CD4-positive, alpha-beta T cell (primary cell): ENCODE measurements around the gene SUFU. TPM values are rescaled to one million over a fixed set of nuclear protein-coding genes. Genes with fewer than 3 reads are reported as not detected.

Experiments
- ATAC-seq: fragments of 200-7000 bp; cut with Tn5 transposase; one replicate; pipeline ENCODE4 v1.10.0; 2022; ENCODE audit warnings: mild to moderate bottlenecking; ENCODE audit not compliant: poor library complexity
- CTCF ChIA-PET: fragments of 350-600 bp; sonication (Branson Sonifier 250); formaldehyde crosslinking; loops from one replicate; lab custom pipeline; 2021; ENCODE audit warnings: antibody characterized with exemption, inconsistent platforms; lab: Charles Lee
- POLR2A ChIA-PET: fragments of 350-600 bp; sonication (Branson Sonifier 250); formaldehyde crosslinking; loops from one replicate; lab custom pipeline; 2021; ENCODE audit warnings: antibody characterized with exemption, inconsistent platforms; lab: Charles Lee
- DNase-seq, 14 experiments: peaks; one replicate each; pipeline ENCODE4 v3.0.0-alpha.2; 2013 to 2020; ENCODE audit warnings: mixed read lengths in 2 of 14
- H3K27ac ChIP-seq, 2 donors: one replicate each; pipeline versions ENCODE4 v1.5.1 to v1.7.0; 2013; ENCODE audit warnings: low read length in 2 of 2, low read depth in 1 of 2, mild to moderate bottlenecking in 1 of 2
- H3K27me3 ChIP-seq, 2 experiments: 1 replicate in 1 of 2; 2 replicates in 1 of 2; pipeline versions ENCODE4 v1.6.1 to v1.7.0; 2013; ENCODE audit warnings: low read length in 2 of 2, control low read depth in 1 of 2, mild to moderate bottlenecking in 1 of 2, moderate library complexity in 1 of 2; ENCODE audit not compliant: insufficient read depth in 2 of 2, control insufficient read depth in 1 of 2
- H3K36me3 ChIP-seq: one replicate; pipeline ENCODE4 v1.6.1; 2013; ENCODE audit warnings: low read length, control low read depth; ENCODE audit not compliant: insufficient read depth
- H3K4me1 ChIP-seq: one replicate; pipeline ENCODE4 v1.6.1; 2013; ENCODE audit warnings: low read length, control low read depth; ENCODE audit not compliant: insufficient read depth
- H3K4me3 ChIP-seq: one replicate; pipeline ENCODE4 v1.5.1; 2013; ENCODE audit warnings: mild to moderate bottlenecking, low read length, moderate library complexity
- H3K9me3 ChIP-seq, 2 experiments: 1 replicate in 1 of 2; 2 replicates in 1 of 2; pipeline versions ENCODE4 v1.6.1 to v1.7.0; 2013; ENCODE audit warnings: low read length in 2 of 2, mild to moderate bottlenecking in 2 of 2, control low read depth in 1 of 2, moderate library complexity in 1 of 2; ENCODE audit not compliant: control insufficient read depth in 1 of 2, insufficient read depth in 1 of 2
- H3K27ac Mint-ChIP-seq: one replicate; pipeline ENCODE4 v1.8.0; 2020; ENCODE audit warnings: mixed read lengths
- H3K27me3 Mint-ChIP-seq: one replicate; pipeline ENCODE4 v1.8.0; 2021; ENCODE audit warnings: mixed read lengths
- H3K36me3 Mint-ChIP-seq: one replicate; pipeline ENCODE4 v1.8.0; 2021; ENCODE audit warnings: low read depth, mixed read lengths
- H3K4me1 Mint-ChIP-seq: one replicate; pipeline ENCODE4 v1.8.0; 2021; ENCODE audit warnings: low read depth, mixed read lengths
- H3K4me3 Mint-ChIP-seq: one replicate; pipeline ENCODE4 v1.8.0; 2020; ENCODE audit warnings: mild to moderate bottlenecking, mixed read lengths
- H3K9me3 Mint-ChIP-seq: one replicate; pipeline ENCODE4 v1.8.0; 2020; ENCODE audit warnings: mixed read lengths
- intact Hi-C, 2 experiments: fragments of 100-400 bp; cut with DNase I in 1 of 2; cut with micrococcal nuclease in 1 of 2; formaldehyde crosslinking; loops; one replicate each; pipeline versions ENCODE4 v1.15.1 to v1.9.0; 2023 to 2025; cut with DNase I, micrococcal nuclease
- total RNA-seq, 174 experiments: library from RNA in 2 of 174; stranded (reverse) in 2 of 174; gene quantifications; one replicate each; pipeline ENCODE4 v1.2.3 and lab custom pipeline; 2021 to 2026
- TF ChIP-seq, protein P1 (sequence below): fragments of 200-600 bp; IDR thresholded peaks from one replicate; pipeline ENCODE4 v1.8.0; 2022; ENCODE audit warnings: antibody characterized with exemption, mild to moderate bottlenecking

The SUFU gene
- total RNA-seq, 2 experiments from 2014 or later: 6.7 to 7.3 TPM

DNA sequence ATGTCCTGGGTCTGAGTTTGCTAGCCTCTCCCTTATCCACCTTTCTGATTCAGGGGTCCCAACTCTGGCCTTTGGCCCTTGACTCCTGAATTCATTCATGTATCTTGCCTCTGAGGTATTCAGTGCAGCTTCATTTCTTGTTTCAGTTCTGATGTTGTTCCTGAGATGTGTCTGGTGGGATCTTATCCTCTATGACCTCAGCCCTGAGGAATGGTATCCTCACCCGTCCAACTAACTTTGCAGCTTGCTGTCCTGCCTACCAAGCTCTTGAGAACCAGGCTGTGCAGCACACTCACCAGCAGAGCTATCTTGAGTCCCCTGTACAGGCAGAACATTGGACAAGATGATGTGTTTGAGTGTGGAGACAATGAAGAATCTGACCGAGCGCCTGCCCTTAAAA, 13.8 kb downstream of the SUFU start:
- Histone ChIP-seq H3K4me1 (no peaks in the 10 kb centered on the region), H3K27me3 (no peaks in the 10 kb centered on the region), H3K27ac (no peak overlapping the region), H3K4me3 (no peak overlapping the region), H3K9me3 (no peaks in the 10 kb centered on the region), H3K36me3 (peaks cover 53% of the 10 kb centered on the region)
- intact Hi-C loops: no loop called here
- Mint-ChIP-seq H3K4me3 (no peak overlapping the region), H3K9me3 (no peaks in the 10 kb centered on the region), H3K27ac (no peak overlapping the region), H3K4me1 (peaks cover 20% of the 10 kb centered on the region), H3K36me3 (peaks cover 60% of the 10 kb centered on the region), H3K27me3 (no peaks in the 10 kb centered on the region)
- ChIA-PET CTCF (no interaction called here), POLR2A (no interaction called here)
- TF ChIP-seq, protein P1, sequence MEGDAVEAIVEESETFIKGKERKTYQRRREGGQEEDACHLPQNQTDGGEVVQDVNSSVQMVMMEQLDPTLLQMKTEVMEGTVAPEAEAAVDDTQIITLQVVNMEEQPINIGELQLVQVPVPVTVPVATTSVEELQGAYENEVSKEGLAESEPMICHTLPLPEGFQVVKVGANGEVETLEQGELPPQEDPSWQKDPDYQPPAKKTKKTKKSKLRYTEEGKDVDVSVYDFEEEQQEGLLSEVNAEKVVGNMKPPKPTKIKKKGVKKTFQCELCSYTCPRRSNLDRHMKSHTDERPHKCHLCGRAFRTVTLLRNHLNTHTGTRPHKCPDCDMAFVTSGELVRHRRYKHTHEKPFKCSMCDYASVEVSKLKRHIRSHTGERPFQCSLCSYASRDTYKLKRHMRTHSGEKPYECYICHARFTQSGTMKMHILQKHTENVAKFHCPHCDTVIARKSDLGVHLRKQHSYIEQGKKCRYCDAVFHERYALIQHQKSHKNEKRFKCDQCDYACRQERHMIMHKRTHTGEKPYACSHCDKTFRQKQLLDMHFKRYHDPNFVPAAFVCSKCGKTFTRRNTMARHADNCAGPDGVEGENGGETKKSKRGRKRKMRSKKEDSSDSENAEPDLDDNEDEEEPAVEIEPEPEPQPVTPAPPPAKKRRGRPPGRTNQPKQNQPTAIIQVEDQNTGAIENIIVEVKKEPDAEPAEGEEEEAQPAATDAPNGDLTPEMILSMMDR: no peak
- ATAC-seq (no peak), DNase-seq (no peak)

DNA sequence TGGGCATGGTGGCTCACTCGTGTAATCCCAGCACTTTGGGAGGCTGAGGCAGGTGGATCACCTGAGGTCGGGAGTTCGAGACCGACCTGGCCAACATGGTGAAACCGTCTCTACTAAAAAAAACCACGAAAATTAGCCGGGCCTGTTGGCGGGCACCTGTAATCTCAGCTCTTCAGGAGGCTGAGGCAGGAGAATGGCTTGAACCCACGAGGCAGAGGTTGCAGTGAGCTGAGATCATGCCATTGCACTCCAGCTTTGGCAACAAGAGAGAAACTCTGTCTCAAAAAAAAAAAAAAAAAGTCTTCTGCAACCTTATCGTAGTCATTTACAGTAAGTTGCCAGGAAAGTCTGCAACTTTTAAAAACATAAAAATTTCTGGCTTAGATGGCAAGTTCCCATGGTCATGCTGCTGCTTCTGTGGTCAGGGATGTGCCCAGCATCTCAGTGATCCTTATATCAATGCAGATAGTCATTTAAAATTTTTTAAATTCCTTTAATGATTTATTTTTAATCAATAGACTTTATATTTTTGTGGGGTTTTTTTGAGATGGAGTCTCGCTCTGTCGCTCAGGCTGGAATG, 15.6 kb downstream of the SUFU start:
- no peak for ATAC-seq
- POLR2A ChIA-PET: no interaction called here
- Mint-ChIP-seq H3K9me3 (no peaks in the 10 kb centered on the region), H3K4me3 (no peak overlapping the region), H3K36me3 (peaks cover 58% of the 10 kb centered on the region), H3K27ac (no peak overlapping the region), H3K27me3 (no peaks in the 10 kb centered on the region), H3K4me1 (peaks cover 24% of the 10 kb centered on the region)
- no peaks in the 10 kb centered on the region for H3K9me3 ChIP-seq
- intact Hi-C loops: no loop called here
- no peak overlapping the region for H3K27ac ChIP-seq
- CTCF ChIA-PET: no interaction called here
- no peak overlapping the region for H3K4me3 ChIP-seq
- no peaks in the 10 kb centered on the region for H3K27me3 ChIP-seq
- TF ChIP-seq, protein P1: no peak
- H3K36me3 ChIP-seq: peaks cover 51% of the 10 kb centered on the region
- H3K4me1 ChIP-seq: no peaks in the 10 kb centered on the region
- no peak for DNase-seq

DNA sequence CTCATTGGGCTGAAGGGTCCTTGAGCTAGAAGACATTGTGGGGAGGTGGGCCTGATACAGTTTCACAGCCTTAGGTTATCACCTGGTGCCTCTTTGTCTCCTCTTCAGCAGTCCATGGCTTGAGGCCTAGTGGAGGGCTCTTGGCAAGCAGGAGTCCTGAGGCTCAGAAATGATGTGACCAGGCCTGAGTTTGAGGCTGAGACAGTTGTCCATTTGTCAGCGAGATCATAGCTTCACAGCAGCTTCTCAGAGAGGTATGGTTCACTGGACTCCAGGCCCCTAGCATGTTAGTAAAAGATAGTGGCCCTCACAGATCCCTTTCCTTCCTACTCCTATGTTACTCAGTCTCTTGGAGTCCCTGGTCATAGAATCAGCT, 19.1 kb downstream of the SUFU start:
- CTCF ChIA-PET: no interaction called here
- no peak for ATAC-seq

More for the DNA sequence above, 19.1 kb downstream of the SUFU start:
- no peaks in the 10 kb centered on the region for H3K9me3 Mint-ChIP-seq
- Histone ChIP-seq H3K36me3 (peaks cover 50% of the 10 kb centered on the region), H3K4me1 (no peaks in the 10 kb centered on the region), H3K9me3 (no peaks in the 10 kb centered on the region), H3K4me3 (no peak overlapping the region), H3K27me3 (no peaks in the 10 kb centered on the region), H3K27ac (no peak overlapping the region)
- no peak for DNase-seq
- intact Hi-C loops: no loop called here
- no peak overlapping the region for H3K27ac Mint-ChIP-seq
- POLR2A ChIA-PET: interaction anchor here (0.7 kb wide), 1 partner anchor 48 kb away, joined by 3 read pairs; no protein-coding TSS in a partner anchor
- H3K27me3 Mint-ChIP-seq: no peaks in the 10 kb centered on the region
- H3K36me3 Mint-ChIP-seq: peaks cover 55% of the 10 kb centered on the region
- peaks cover 22% of the 10 kb centered on the region for H3K4me1 Mint-ChIP-seq
- H3K4me3 Mint-ChIP-seq: no peak overlapping the region
- TF ChIP-seq, protein P1: no peak
